Measurements from ENCODE around the gene SLC43A1. TPM values are rescaled to one million over a fixed set of nuclear protein-coding genes. Genes with fewer than 3 reads are reported as not detected.

The SLC43A1 gene
- total and polyA plus RNA-seq, 3 donors from 2014 or later = 6.5 to 12.3 (median 12.2) TPM

- H3K9me3 ChIP-seq = no peaks in the 10 kb centered on the region
- 89 to 95% methylated on average over 9 to 10 of the region's 10 CpGs for WGBS, 2 donors
- no peak for DNase-seq
These were observed 30.1 kb downstream of the SLC43A1 start for GRCh38 chr11:57485217-57485990.

DNA sequence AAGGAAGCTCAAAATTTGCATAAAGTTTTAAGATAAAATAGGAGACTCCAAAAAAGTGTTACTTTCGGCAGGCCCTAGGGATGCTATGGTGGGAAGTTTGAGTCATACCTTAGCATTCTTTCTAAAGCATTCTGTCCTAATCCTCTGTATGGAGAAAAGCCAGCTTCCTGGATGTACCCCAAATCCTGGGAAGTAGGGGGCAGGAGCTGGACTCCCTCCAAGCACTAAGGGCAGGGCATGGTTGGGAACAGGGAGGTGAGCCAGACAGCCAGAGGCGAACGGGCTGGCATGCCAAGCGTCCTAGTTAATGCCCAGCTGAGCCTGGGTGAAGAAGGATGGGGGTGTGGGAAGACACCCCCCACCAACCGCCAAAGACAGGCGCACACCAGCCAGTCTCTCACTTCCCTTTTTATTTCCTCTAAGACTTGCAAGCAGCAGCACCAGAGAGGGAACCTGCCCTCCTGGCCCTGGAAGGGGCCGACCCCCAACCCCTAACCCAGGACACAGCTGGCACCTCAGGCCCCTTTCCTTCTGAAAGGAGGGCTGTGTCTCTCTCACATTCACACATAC, 31.3 kb downstream of the SLC43A1 start:
- WGBS, 2 donors = 85 to 90% methylated on average over 7 of the region's 7 CpGs
- TF ChIP-seq, protein P1, sequence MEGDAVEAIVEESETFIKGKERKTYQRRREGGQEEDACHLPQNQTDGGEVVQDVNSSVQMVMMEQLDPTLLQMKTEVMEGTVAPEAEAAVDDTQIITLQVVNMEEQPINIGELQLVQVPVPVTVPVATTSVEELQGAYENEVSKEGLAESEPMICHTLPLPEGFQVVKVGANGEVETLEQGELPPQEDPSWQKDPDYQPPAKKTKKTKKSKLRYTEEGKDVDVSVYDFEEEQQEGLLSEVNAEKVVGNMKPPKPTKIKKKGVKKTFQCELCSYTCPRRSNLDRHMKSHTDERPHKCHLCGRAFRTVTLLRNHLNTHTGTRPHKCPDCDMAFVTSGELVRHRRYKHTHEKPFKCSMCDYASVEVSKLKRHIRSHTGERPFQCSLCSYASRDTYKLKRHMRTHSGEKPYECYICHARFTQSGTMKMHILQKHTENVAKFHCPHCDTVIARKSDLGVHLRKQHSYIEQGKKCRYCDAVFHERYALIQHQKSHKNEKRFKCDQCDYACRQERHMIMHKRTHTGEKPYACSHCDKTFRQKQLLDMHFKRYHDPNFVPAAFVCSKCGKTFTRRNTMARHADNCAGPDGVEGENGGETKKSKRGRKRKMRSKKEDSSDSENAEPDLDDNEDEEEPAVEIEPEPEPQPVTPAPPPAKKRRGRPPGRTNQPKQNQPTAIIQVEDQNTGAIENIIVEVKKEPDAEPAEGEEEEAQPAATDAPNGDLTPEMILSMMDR (IDR thresholded peaks at IDR 0.05) = no peak
- TF ChIP-seq POLR2A (IDR thresholded peaks at IDR 0.05) = no peak
- no peak for DNase-seq
- Histone ChIP-seq H3K27me3 (no peaks in the 10 kb centered on the region), H3K27ac (no peak overlapping the region), H3K4me3 (no peak overlapping the region), H3K4me1 (peaks cover 12% of the 10 kb centered on the region), H3K36me3 (ENCODE audit: low read depth, missing control alignments) (no peaks in the 10 kb centered on the region), H3K9me3 (no peaks in the 10 kb centered on the region)
- intact Hi-C loops (cut with DNase I; ENCODE audit: low total_unique reads) = no loop called here

More at GRCh38 chr11:57485217-57485990, 30.1 kb downstream of the SLC43A1 start:
- peaks cover 12% of the 10 kb centered on the region for H3K4me1 ChIP-seq
- no peaks in the 10 kb centered on the region for H3K36me3 ChIP-seq (ENCODE audit: low read depth, missing control alignments)
- no peak overlapping the region for H3K27ac ChIP-seq
- no peaks in the 10 kb centered on the region for H3K27me3 ChIP-seq
- intact Hi-C loops (cut with DNase I; ENCODE audit: low total_unique reads) = no loop called here
- no peak overlapping the region for H3K4me3 ChIP-seq
- TF ChIP-seq, protein P1 (IDR thresholded peaks at IDR 0.05) = no peak
- no peak for TF ChIP-seq POLR2A (IDR thresholded peaks at IDR 0.05)

DNA sequence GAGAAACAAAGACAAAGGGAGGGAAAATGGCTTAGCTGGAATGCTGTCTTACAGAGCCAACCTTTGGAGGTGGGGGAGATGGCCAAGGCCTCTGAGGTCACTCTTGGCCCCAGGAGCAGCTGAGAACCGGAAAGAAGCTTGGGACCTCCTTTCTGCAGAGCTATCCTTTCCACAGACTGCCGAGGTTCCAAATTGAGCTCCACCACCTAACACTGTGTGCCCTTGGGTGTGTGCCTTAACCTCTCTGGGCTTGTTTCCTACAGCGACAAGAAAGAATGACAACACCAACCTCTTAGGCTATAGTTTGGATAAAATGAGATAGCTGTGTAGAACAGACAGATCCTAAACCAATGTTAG, 32.0 kb downstream of the SLC43A1 start:
- peaks cover 12% of the 10 kb centered on the region for H3K4me1 ChIP-seq
- H3K36me3 ChIP-seq (ENCODE audit: low read depth, missing control alignments) = no peaks in the 10 kb centered on the region
- H3K27ac ChIP-seq = no peak overlapping the region
- no peaks in the 10 kb centered on the region for H3K27me3 ChIP-seq
- H3K9me3 ChIP-seq = no peaks in the 10 kb centered on the region
- no peak for DNase-seq
- TF ChIP-seq, protein P1 (IDR thresholded peaks at IDR 0.05) = no peak
- no peak for TF ChIP-seq POLR2A (IDR thresholded peaks at IDR 0.05)
- intact Hi-C loops (cut with DNase I; ENCODE audit: low total_unique reads) = no loop called here
- peak overlapping the region in 1 of 2 donors; percentile 38 for H3K4me3 ChIP-seq
- 57 to 61% methylated on average over 3 of the region's 3 CpGs for WGBS, 2 donors

DNA sequence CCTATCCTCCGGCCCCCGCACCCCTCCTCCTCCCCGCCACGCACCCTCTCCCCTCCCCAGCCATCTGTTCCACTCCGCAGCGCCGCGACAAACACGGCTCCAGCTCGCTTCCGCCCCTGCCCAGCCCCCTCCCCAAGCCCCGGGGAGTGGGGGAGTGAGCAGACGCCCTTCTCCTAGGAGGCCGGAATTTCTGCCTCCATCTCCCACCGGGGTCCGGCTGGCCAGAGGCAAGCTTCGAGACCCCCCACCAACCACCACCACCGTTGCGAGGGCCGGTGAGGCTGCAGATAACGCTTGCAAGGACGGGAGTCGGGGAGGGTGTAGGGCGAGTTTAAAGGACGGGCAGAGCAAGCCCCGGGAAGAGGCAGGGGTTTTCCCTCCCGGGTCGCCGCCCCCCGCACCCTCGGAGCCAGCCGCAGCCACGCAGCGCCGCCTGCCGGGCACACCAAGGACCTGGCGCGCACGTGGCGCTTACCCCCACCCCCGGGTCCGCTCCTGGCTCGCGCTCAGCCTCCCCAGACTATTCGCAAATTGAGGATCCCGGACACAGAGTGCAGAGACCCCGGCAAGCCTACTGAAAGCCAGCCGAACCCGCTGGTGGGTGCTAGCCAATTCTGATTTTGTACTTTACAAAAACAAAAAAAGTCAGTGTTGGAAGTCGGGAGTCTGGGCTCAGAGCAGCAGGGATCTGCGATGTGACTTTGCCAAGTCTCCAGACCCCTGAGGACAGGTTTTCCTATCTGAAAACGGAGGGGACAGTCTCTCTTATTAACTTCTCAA, 32.5 kb downstream of the SLC43A1 start:
- WGBS, 2 donors = 1% methylated on average over 20 to 35 of the region's 52 CpGs
- Histone ChIP-seq H3K4me1 (peaks cover 12% of the 10 kb centered on the region), H3K27ac (no peak overlapping the region), H3K4me3 (peak overlapping the region; percentile 15 to 38), H3K9me3 (no peaks in the 10 kb centered on the region), H3K27me3 (no peaks in the 10 kb centered on the region), H3K36me3 (ENCODE audit: low read depth, missing control alignments) (no peaks in the 10 kb centered on the region)
- intact Hi-C loops (cut with DNase I; ENCODE audit: low total_unique reads) = no loop called here
- peak; percentile 61 for DNase-seq
- TF ChIP-seq, protein P1 (IDR thresholded peaks at IDR 0.05) = peak; percentile 53 to 74 (median 60)
- no peak for TF ChIP-seq POLR2A (IDR thresholded peaks at IDR 0.05)
